HepG2 (cell line): ENCODE measurements around the gene MCAM. TPM values are rescaled to one million over a fixed set of nuclear protein-coding genes. Genes with fewer than 3 reads are reported as not detected.

Experiments
- ATAC-seq: fragments of 200-7000 bp; cut with Tn5 transposase; 3 replicates; pipeline ENCODE4 v1.9.1; 2020; ENCODE audit warnings: mild to moderate bottlenecking, moderate library complexity
- BruUV-seq: library from RNA; stranded (reverse); fragments of 400-500 nt; replicated peaks from 2 replicates; lab custom pipeline; 2021; lab: Mats Ljungman, UMichigan
- CTCF ChIA-PET: fragments of 300-600 bp; formaldehyde crosslinking; extraction: SDS; loops from one replicate; lab custom pipeline; 2021; ENCODE audit warnings: low total read pairs, inconsistent platforms, low intra/inter-chr PET ratio; lab: Yijun Ruan, JAX
- POLR2A ChIA-PET: fragments of 350-600 bp; sonication (Branson Sonifier 250); formaldehyde crosslinking; loops from one replicate; lab custom pipeline; 2020; ENCODE audit warnings: antibody characterized with exemption, inconsistent platforms; lab: Yijun Ruan, JAX
- DNase-seq: peaks from one replicate; pipeline ENCODE4 v3.0.0-alpha.2; 2015; ENCODE audit warnings: low spot score
- FAIRE-seq: peaks from 3 replicates; lab custom pipeline; 2011; peaks lifted over from hg19 to GRCh38; lab: Jason Lieb, UNC
- H2AFZ ChIP-seq: one replicate; pipeline ENCODE4 v1.6.1; 2011; ENCODE audit warnings: low read length, inconsistent platforms
- H3K27ac ChIP-seq: fragments of 300-600 bp; 3 replicates; pipeline ENCODE4 v1.8.0; 2011; ENCODE audit warnings: mixed run types, mild to moderate bottlenecking, mixed read lengths, low read length, inconsistent platforms; ENCODE audit not compliant: insufficient read depth; ENCODE audit errors: extremely low read length
- H3K27me3 ChIP-seq, 2 experiments: fragments of 200-600 bp in 1 of 2; 2 replicates in 1 of 2; 3 replicates in 1 of 2; pipeline versions ENCODE4 v1.6.0 to v1.8.0; 2011; ENCODE audit warnings: low read length in 2 of 2, mild to moderate bottlenecking in 2 of 2, moderate library complexity in 2 of 2, inconsistent platforms in 1 of 2; ENCODE audit not compliant: insufficient read depth in 2 of 2, control insufficient read depth in 1 of 2
- H3K36me3 ChIP-seq, 2 experiments: fragments of 200-600 bp in 1 of 2; replicated peaks in 1 of 2; 2 replicates in 1 of 2; 3 replicates in 1 of 2; pipeline versions ENCODE4 v1.5.1 to v1.8.0; 2011; ENCODE audit warnings: low read length in 2 of 2, inconsistent platforms in 1 of 2; ENCODE audit not compliant: insufficient read depth in 2 of 2, control insufficient read depth in 1 of 2
- H3K4me1 ChIP-seq: 2 replicates; pipeline ENCODE4 v1.5.1; 2012; ENCODE audit warnings: low read length, inconsistent platforms; ENCODE audit not compliant: insufficient read depth
- H3K4me2 ChIP-seq: 2 replicates; pipeline ENCODE4 v1.6.0; 2011; ENCODE audit warnings: low read depth, low read length, inconsistent platforms
- H3K4me3 ChIP-seq, 3 experiments: fragments of 200-600 bp in 1 of 3; sonication (generic), shearing (Covaris generic) in 1 of 3; replicated peaks in 1 of 3; 2 replicates each; pipeline ENCODE4 v1.5.1; 2011 to 2016; ENCODE audit warnings: low read length in 3 of 3, inconsistent platforms in 2 of 3, low read depth in 2 of 3, mild to moderate bottlenecking in 2 of 3, control low read depth in 1 of 3, mixed read lengths in 1 of 3; ENCODE audit not compliant: insufficient read depth in 1 of 3
- H3K79me2 ChIP-seq: one replicate; pipeline ENCODE4 v1.6.1; 2011; ENCODE audit warnings: low read length, inconsistent platforms; ENCODE audit not compliant: insufficient read depth
- H3K9ac ChIP-seq: 2 replicates; pipeline ENCODE4 v1.6.0; 2011; ENCODE audit warnings: mild to moderate bottlenecking, low read depth, low read length, inconsistent platforms; ENCODE audit not compliant: insufficient read depth
- H3K9me3 ChIP-seq: 2 replicates; pipeline ENCODE4 v1.5.1; 2012; ENCODE audit warnings: mild to moderate bottlenecking, low read length
- H4K20me1 ChIP-seq: 2 replicates; pipeline ENCODE4 v1.6.0; 2011; ENCODE audit warnings: inconsistent platforms, mild to moderate bottlenecking, low read length, moderate library complexity; ENCODE audit not compliant: insufficient read depth
- ADNP ChIP-seq: sonication (generic); formaldehyde crosslinking; IDR thresholded peaks from 2 replicates; pipeline ENCODE4 v1.4.0; 2020; ENCODE audit warnings: missing genetic modification reagents
- ARID2 ChIP-seq: sonication (generic); formaldehyde crosslinking; IDR thresholded peaks from 2 replicates; pipeline ENCODE4 v1.8.1; 2022; ENCODE audit warnings: mild to moderate bottlenecking, missing genetic modification reagents, borderline replicate concordance
- GABPB1 ChIP-seq: IDR thresholded peaks from 2 replicates; pipeline ENCODE4 v1.6.1; 2016; ENCODE audit warnings: mild to moderate bottlenecking, missing genetic modification reagents, moderate library complexity, missing compliant biosample characterization
- KDM2A ChIP-seq: sonication (generic); formaldehyde crosslinking; IDR thresholded peaks from 2 replicates; pipeline ENCODE4 v1.4.0; 2020; ENCODE audit warnings: low read depth, missing genetic modification reagents, borderline replicate concordance
- KLF16 ChIP-seq, 2 experiments: sonication (generic) in 1 of 2; formaldehyde crosslinking in 1 of 2; IDR thresholded peaks; 2 replicates each; pipeline versions ENCODE4 v1.6.1 to v1.8.0; 2016 to 2023; ENCODE audit warnings: missing genetic modification reagents in 2 of 2, missing compliant biosample characterization in 1 of 2
- PAXIP1 ChIP-seq: sonication (generic); formaldehyde crosslinking; conservative IDR thresholded peaks from 2 replicates; pipeline ENCODE4 v1.4.0; 2020; ENCODE audit warnings: mild to moderate bottlenecking, missing genetic modification reagents, moderate library complexity
- REL ChIP-seq: sonication (generic); formaldehyde crosslinking; conservative IDR thresholded peaks from 2 replicates; pipeline ENCODE4 v1.8.0; 2022; ENCODE audit warnings: mild to moderate bottlenecking, missing genetic modification reagents, moderate library complexity
- RFX3 ChIP-seq: IDR thresholded peaks from 2 replicates; pipeline ENCODE4 v1.6.1; 2016; ENCODE audit warnings: missing biosample characterization, missing genetic modification reagents
- SP1 ChIP-seq, 2 experiments: fragments of 450-650 bp in 1 of 2; sonication (generic) in 1 of 2; formaldehyde crosslinking in 1 of 2; IDR thresholded peaks; 2 replicates each; pipeline versions ENCODE4 v1.4.0 to v1.6.1; 2016 to 2020; ENCODE audit warnings: missing genetic modification reagents in 1 of 2
- ZBTB4 ChIP-seq: sonication (generic); formaldehyde crosslinking; IDR thresholded peaks from 2 replicates; pipeline ENCODE4 v1.4.0; 2020; ENCODE audit warnings: missing genetic modification reagents, mild to moderate bottlenecking, borderline replicate concordance
- ZNF34 ChIP-seq: sonication (generic); formaldehyde crosslinking; IDR thresholded peaks from 2 replicates; pipeline ENCODE4 v1.4.0; 2020; ENCODE audit warnings: mild to moderate bottlenecking, missing genetic modification reagents, borderline replicate concordance
- WGBS: methylation state at CpG from one replicate; pipeline ENCODE4 v1.1.6; 2017; ENCODE audit warnings: low lambda C conversion rate; 5-methylcytosine and 5-hydroxymethylcytosine counted together
- in situ Hi-C: cut with HindIII; loops from 2 replicates; pipeline ENCODE4 v1.10.0; 2017; ENCODE audit warnings: low pct_unique_long_range_greater_than_20kb; ENCODE audit not compliant: extremely low pct_ligation_motif_present
- intact Hi-C: fragments of 100-400 bp; cut with micrococcal nuclease; formaldehyde crosslinking; loops from one replicate; pipeline ENCODE4 v1.10.0; 2022; ENCODE audit not compliant: unreplicated experiment
- polyA plus RNA-seq, 8 experiments: library from polyadenylated mRNA; depleted of rRNA in 3 of 8; stranded (reverse) in 7 of 8; unstranded in 1 of 8; fragments of >200 nt; fragmentation: Illumina TruSeq in 4 of 8; extraction: Trizol in 4 of 8; gene quantifications; 2 replicates each; pipeline versions ENCODE4 v1.2.1 to v1.2.3, GENCODE V29; 2011 to 2016; ENCODE audit warnings: low read depth in 4 of 8, missing spikeins in 1 of 8, mixed read lengths in 1 of 8; ENCODE audit not compliant: insufficient read depth in 1 of 8
- total RNA-seq, 5 experiments: library from RNA; depleted of rRNA; stranded (reverse); fragments of >200 nt; fragmentation: Illumina TruSeq; extraction: Trizol; gene quantifications; 2 replicates each; pipeline ENCODE4 v1.2.3, GENCODE V29; 2016; ENCODE audit warnings: low read depth in 1 of 5

MCAM gene
- total and polyA plus RNA-seq, 2 of the 13 experiments (the other 11 are each of a cell fraction or from before 2014, with no cell fraction given) = 12.1 to 15.2 TPM

- TF ChIP-seq RFX3 (CRISPR knock-in tag) (no peak), KLF16 (CRISPR knock-in tag; IDR thresholded peaks at IDR 0.05) (no peak), REL (no peak), SP1 (IDR thresholded peaks at IDR 0.05) (no peak), SP1 (CRISPR knock-in tag; IDR thresholded peaks at IDR 0.05) (no peak), ADNP (CRISPR knock-in tag) (no peak), ZNF34 (CRISPR knock-in tag) (no peak), GABPB1 (CRISPR knock-in tag) (no peak)
Observed at GRCh38 chr11:119300198-119300964, 16.5 kb downstream of the MCAM start (continued).

- CTCF ChIA-PET = no interaction called here
- TF ChIP-seq ZBTB4 (CRISPR knock-in tag) (no peak), PAXIP1 (CRISPR knock-in tag) (no peak), ARID2 (CRISPR knock-in tag) (no peak), KDM2A (CRISPR knock-in tag) (no peak)
Observed at GRCh38 chr11:119299416-119299815, 17.5 kb downstream of the MCAM start.

More at GRCh38 chr11:119299416-119299815, 17.5 kb downstream of the MCAM start:
- Histone ChIP-seq H3K36me3 (peaks cover 18 to 45% of the 10 kb centered on the region in 2 experiments), H3K4me2 (no peak overlapping the region), H3K27me3 (no peaks in the 10 kb centered on the region), H3K9ac (no peak overlapping the region), H4K20me1 (no peaks in the 10 kb centered on the region), H3K4me3 (no peak overlapping the region), H3K9me3 (no peaks in the 10 kb centered on the region), H2AFZ (no peak overlapping the region), H3K4me1 (no peaks in the 10 kb centered on the region), H3K27ac (no peak overlapping the region), H3K79me2 (no peaks in the 10 kb centered on the region)
- intact Hi-C loops (no loop called here), in situ Hi-C loops (no loop called here)
- no TSS peak for BruUV-seq
- POLR2A ChIA-PET = no interaction called here
- no peak for DNase-seq
- WGBS = 98% methylated on average over 9 of the region's 9 CpGs
- no peak for ATAC-seq
- no peak for FAIRE-seq
